NCI-H1105 (cell line): ENCODE data around the gene DNAJC25.

Experiments used
- DNase-seq: peaks from one replicate; lab custom pipeline; 2025; lab: John Stamatoyannopoulos, UW

The DNAJC25 gene

DNA sequence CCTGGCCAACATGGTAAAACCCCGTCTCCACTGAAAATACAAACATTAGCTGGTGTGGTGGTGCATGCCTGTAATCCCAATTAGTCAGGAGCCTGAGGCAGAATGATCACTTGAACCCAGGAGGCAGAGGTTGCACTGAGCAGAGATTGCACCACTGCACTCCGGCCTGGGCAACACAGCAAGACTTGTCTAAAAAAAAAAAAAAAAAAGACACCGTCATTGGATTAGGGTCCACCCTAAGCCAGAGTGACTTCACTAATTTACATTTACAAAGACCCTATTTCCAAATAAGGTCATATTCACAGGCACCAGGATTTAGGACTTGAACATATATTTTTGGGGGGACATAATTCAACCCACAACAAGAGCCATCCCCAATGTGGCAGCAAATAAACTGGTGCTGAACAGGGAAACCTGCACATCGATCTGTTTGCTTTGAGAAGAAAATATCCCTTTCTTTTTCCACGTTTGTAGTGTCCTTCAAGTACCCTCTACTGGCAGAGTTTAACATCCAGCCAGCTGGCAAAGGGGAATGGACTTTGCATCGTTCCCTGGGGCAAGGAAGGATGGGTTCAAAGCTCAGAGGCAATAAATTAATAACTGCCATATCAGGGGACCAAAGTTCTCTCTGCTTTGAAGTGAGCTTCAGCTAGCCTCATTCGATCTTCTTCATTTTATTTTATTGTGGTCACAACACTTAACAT is 3.7 kb upstream of the DNAJC25 start:
- peak; percentile 17 for DNase-seq

DNA sequence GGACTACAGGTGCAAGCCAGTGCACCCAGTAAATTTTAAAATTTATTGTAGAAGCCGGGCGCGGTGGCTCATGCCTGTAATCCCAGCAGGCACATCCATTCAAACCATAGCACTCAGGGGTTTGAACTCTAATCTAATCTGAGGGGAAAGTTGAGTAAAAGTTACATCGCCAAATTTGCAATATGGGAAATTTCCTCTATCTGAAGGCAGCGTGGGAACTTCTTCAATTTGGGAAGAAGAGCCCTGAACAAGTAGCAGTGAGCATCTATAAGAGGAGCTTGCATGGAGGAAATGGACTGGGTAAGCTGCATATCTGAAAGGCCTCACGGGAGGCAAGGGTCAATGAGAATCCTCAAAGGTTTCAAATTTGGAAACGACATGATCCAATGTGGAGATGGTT is 2.7 kb upstream of the DNAJC25 start:
- no peak for DNase-seq

- DNase-seq: no peak
Measured at GRCh38 chr9:111630182-111630963, 761 bp upstream of the DNAJC25 start.

- DNase-seq: no peak
Measured at GRCh38 chr9:111630964-111631213, 245 bp upstream of the DNAJC25 start.

- DNase-seq: no peak
Measured at GRCh38 chr9:111632060-111632459, 926 bp downstream of the DNAJC25 start.

DNA sequence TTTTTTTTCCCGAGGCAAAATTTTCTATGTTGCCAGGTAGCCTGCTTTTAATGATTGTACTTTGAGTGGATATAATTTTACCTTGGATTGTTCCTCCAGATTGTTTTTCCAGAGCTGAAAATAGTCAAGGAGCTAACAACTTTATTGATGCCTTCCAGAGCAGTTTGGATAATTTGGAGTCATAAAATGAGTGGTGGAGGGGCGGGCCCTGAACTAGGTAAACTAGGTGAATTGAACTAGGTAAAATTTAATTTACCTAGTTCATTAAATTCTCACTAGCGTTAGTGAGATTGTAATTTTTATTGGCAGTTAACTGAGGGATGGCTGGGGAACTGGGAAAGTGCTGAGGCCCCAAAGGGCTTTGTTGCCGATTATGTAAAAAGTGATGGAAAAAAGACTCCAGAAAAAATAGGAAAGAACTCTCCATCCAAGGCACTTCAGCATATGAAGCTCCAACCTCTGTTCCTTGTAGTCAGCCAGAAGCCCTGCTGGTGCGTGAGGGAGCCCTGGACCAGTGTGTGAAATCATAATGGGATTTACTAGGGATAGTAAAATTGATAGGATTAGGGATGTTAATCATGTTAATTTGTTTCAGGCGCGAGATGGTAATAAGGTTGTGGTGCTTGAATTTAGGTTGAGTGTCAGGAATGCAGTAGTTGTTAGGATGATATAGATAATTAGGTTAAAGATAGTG is 1.7 kb downstream of the DNAJC25 start:
- DNase-seq: no peak

DNA sequence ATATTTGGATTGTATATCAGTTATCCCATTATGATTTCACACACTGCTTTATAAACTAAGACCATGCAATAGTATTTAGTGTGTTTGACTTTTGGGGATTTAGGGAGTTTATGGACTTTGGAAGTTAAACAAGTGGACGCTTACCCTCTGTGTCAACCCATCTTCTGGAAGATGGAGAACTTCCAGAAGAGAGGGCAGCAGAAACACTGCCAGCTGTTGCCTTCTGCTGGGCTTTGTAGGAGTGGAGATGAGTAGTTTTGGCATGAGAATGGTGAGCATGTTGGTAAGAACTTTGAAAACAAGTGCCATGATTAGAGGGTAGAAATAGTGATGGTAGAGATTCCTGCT is 2.2 kb downstream of the DNAJC25 start:
- no peak for DNase-seq

DNA sequence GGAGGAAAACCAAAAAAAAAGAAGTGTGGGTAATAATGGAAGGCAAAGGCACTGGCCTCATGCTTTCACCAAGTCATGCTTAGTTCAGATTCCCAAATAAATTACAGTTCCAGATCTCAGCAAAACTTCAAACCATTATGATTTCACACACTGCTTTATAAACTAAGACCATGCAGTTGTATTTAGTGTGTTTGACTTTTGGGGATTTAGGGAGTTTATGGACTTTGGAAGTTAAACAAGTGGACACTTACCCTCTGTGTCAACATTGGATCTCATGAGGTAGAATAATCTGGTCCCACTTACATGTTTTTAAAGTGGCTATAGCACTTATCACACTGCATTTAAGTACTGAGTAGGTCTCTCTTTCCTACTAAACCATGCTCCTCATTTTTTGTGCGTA is 3.7 kb downstream of the DNAJC25 start:
- DNase-seq: no peak

DNA sequence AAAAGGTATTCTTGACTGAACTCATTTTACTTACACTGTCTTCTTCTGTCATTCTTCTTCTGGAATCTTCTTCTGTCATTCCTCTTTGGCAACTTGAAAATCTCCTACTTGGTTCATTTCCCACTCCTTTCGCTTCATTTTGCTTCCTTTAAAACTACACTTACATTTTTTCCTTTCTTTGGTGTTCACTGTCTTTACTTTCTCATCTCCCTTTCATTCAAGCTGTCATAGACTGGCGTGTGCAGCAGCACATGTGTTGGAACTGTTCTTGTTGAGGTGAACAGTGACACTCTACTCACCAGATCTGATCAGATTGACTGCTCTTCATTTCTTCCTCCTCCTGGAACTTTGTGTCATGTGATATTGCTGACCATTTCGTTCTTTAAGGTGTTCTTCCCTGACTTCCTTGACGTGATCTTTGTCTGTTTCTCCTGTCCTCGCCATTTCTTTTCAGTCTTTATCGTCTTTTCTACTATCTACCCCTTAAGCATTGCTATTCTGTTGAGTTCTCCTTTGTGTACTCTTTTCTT is 6.4 kb downstream of the DNAJC25 start:
- no peak for DNase-seq

GRCh38 chr9:111644195-111644772 is 13.2 kb downstream of the DNAJC25 start:
- DNase-seq: no peak

GRCh38 chr9:111645806-111646205 is 14.7 kb downstream of the DNAJC25 start:
- DNase-seq: no peak

DNA sequence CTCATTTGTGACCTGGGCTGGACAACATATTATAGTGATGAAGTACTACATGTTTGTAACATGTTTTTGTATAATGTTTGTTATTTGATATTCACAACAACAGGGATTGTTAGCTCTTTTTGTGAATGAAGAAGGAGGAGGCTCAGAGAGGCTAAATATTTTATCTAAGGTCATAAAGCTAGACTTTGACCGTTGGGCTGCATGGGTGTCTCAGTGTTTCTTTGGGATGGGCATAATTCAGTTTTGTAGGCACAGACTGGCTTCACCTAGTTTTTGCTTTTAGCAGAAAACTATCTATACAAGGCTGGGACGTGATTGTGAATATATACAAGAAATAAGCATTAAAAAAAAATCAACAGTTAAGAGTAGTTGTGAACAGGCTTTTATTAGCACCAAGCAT is 15.3 kb downstream of the DNAJC25 start:
- no peak for DNase-seq

- no peak for DNase-seq
Measured at GRCh38 chr9:111648066-111648465, 16.9 kb downstream of the DNAJC25 start.

DNA sequence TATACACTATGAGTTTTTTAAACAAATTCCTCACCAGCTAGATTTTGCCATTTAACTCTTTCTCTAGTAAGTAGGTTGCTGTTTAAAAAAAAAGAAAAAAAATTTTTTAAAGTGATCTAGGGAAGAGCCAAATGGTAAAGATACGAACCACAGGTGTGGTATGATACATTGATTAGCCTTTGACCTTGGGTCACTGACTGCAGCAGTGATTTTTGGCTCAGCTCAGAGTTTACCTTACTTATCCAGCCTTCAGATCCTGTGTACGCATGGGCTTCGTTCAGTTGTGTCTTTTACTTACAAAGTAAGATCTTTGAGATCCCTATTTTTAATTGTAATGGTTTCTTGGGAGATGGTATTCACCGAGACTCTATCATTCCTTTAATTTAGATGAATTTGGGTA is 17.9 kb downstream of the DNAJC25 start:
- DNase-seq: no peak

DNA sequence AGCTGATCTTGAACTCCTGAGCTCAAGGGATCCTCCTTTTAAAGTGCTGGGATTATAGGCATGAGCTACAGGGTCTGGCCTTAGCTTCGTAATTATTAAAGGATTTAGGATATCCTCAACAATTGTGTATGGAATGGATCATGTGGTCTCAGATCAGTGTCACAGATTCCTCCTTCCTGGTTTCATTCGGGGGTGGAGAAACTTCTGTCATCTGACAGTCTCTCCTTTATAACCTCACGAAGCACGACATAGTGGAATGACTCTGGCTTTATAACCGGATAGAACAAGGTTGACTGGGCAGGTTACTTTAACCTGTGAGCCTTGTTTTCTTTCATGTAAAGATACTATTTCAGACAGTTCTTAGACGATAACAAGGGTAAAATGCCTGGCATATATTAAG is 25.9 kb downstream of the DNAJC25 start:
- DNase-seq: no peak

- DNase-seq: no peak
Measured at GRCh38 chr9:111658943-111659342, 27.8 kb downstream of the DNAJC25 start.

DNA sequence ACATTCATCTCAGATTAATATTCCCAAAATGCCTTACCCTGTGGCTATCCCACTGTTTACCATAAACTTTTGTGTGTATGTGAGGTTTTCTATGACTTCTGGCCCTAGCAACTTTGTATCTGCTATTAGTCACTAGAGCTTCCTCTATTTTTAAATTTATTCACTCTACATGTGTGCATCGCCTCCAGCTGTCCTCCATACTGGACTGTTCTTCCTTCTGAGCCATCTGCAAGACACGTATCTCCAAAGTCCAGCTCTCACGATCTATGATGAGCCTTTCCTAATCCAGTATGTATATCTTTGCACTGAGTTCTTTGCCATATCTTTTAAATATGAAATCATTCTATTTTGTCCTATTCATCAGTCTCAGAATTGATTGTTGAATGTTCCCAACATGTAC is 28.6 kb downstream of the DNAJC25 start:
- DNase-seq: no peak

GRCh38 chr9:111661150-111661801 is 30.1 kb downstream of the DNAJC25 start, which contains the start of gene GNG10:
Gene GNG10 (plus strand): TSS chr9:111661605. CDS start chr9:111661635, 30 bp downstream.
- DNase-seq: peak; percentile 35

GRCh38 chr9:111661802-111662521 is 30.8 kb downstream of the DNAJC25 start:
- DNase-seq: peak; percentile 5

GRCh38 chr9:111662576-111663300 is 31.6 kb downstream of the DNAJC25 start:
- DNase-seq: no peak

- DNase-seq: no peak
Measured at GRCh38 chr9:111663301-111663823, 32.2 kb downstream of the DNAJC25 start.
